HepG2 (cell line): ENCODE measurements around the gene GMEB1. TPM values are rescaled to one million over a fixed set of nuclear protein-coding genes. Genes with fewer than 3 reads are reported as not detected.

ENCODE experiments used
- ATAC-seq: fragments of 200-7000 bp; cut with Tn5 transposase; 3 replicates; pipeline ENCODE4 v1.9.1; 2020; ENCODE audit warnings: mild to moderate bottlenecking, moderate library complexity
- BruUV-seq: library from RNA; stranded (reverse); fragments of 400-500 nt; replicated peaks from 2 replicates; lab custom pipeline; 2021; lab: Mats Ljungman, UMichigan
- CTCF ChIA-PET: fragments of 300-600 bp; formaldehyde crosslinking; extraction: SDS; loops from one replicate; lab custom pipeline; 2021; ENCODE audit warnings: low total read pairs, inconsistent platforms, low intra/inter-chr PET ratio; lab: Yijun Ruan, JAX
- POLR2A ChIA-PET: fragments of 350-600 bp; sonication (Branson Sonifier 250); formaldehyde crosslinking; loops from one replicate; lab custom pipeline; 2020; ENCODE audit warnings: antibody characterized with exemption, inconsistent platforms; lab: Yijun Ruan, JAX
- DNase-seq: peaks from one replicate; pipeline ENCODE4 v3.0.0-alpha.2; 2015; ENCODE audit warnings: low spot score
- FAIRE-seq: peaks from 3 replicates; lab custom pipeline; 2011; peaks lifted over from hg19 to GRCh38; lab: Jason Lieb, UNC
- H2AFZ ChIP-seq: one replicate; pipeline ENCODE4 v1.6.1; 2011; ENCODE audit warnings: low read length, inconsistent platforms
- H3K27ac ChIP-seq: fragments of 300-600 bp; 3 replicates; pipeline ENCODE4 v1.8.0; 2011; ENCODE audit warnings: mixed run types, mild to moderate bottlenecking, mixed read lengths, low read length, inconsistent platforms; ENCODE audit not compliant: insufficient read depth; ENCODE audit errors: extremely low read length
- H3K27me3 ChIP-seq, 2 experiments: fragments of 200-600 bp in 1 of 2; 2 replicates in 1 of 2; 3 replicates in 1 of 2; pipeline versions ENCODE4 v1.6.0 to v1.8.0; 2011; ENCODE audit warnings: low read length in 2 of 2, mild to moderate bottlenecking in 2 of 2, moderate library complexity in 2 of 2, inconsistent platforms in 1 of 2; ENCODE audit not compliant: insufficient read depth in 2 of 2, control insufficient read depth in 1 of 2
- H3K36me3 ChIP-seq, 2 experiments: fragments of 200-600 bp in 1 of 2; replicated peaks in 1 of 2; 2 replicates in 1 of 2; 3 replicates in 1 of 2; pipeline versions ENCODE4 v1.5.1 to v1.8.0; 2011; ENCODE audit warnings: low read length in 2 of 2, inconsistent platforms in 1 of 2; ENCODE audit not compliant: insufficient read depth in 2 of 2, control insufficient read depth in 1 of 2
- H3K4me1 ChIP-seq: 2 replicates; pipeline ENCODE4 v1.5.1; 2012; ENCODE audit warnings: low read length, inconsistent platforms; ENCODE audit not compliant: insufficient read depth
- H3K4me2 ChIP-seq: 2 replicates; pipeline ENCODE4 v1.6.0; 2011; ENCODE audit warnings: low read depth, low read length, inconsistent platforms
- H3K4me3 ChIP-seq, 3 experiments: fragments of 200-600 bp in 1 of 3; sonication (generic), shearing (Covaris generic) in 1 of 3; replicated peaks in 1 of 3; 2 replicates each; pipeline ENCODE4 v1.5.1; 2011 to 2016; ENCODE audit warnings: low read length in 3 of 3, inconsistent platforms in 2 of 3, low read depth in 2 of 3, mild to moderate bottlenecking in 2 of 3, control low read depth in 1 of 3, mixed read lengths in 1 of 3; ENCODE audit not compliant: insufficient read depth in 1 of 3
- H3K79me2 ChIP-seq: one replicate; pipeline ENCODE4 v1.6.1; 2011; ENCODE audit warnings: low read length, inconsistent platforms; ENCODE audit not compliant: insufficient read depth
- H3K9ac ChIP-seq: 2 replicates; pipeline ENCODE4 v1.6.0; 2011; ENCODE audit warnings: mild to moderate bottlenecking, low read depth, low read length, inconsistent platforms; ENCODE audit not compliant: insufficient read depth
- H3K9me3 ChIP-seq: 2 replicates; pipeline ENCODE4 v1.5.1; 2012; ENCODE audit warnings: mild to moderate bottlenecking, low read length
- H4K20me1 ChIP-seq: 2 replicates; pipeline ENCODE4 v1.6.0; 2011; ENCODE audit warnings: inconsistent platforms, mild to moderate bottlenecking, low read length, moderate library complexity; ENCODE audit not compliant: insufficient read depth
- AGO2 ChIP-seq: fragments of 200-400 bp; formaldehyde crosslinking; optimal IDR thresholded peaks from 2 replicates; pipeline ENCODE3; 2017; ENCODE audit warnings: mild to moderate bottlenecking, low read depth, low read length, moderate library complexity
- BATF2 ChIP-seq: sonication (generic); formaldehyde crosslinking; IDR thresholded peaks from 2 replicates; pipeline ENCODE4 v1.8.0; 2022; ENCODE audit warnings: mild to moderate bottlenecking, missing genetic modification reagents, moderate library complexity
- FOXK1 ChIP-seq: sonication (generic); formaldehyde crosslinking; IDR thresholded peaks from 2 replicates; pipeline ENCODE4 v1.4.0; 2020; ENCODE audit warnings: low read depth, missing genetic modification reagents, borderline replicate concordance
- MEIS2 ChIP-seq: sonication (generic); formaldehyde crosslinking; IDR thresholded peaks from 2 replicates; pipeline ENCODE4 v1.9.0; 2021; ENCODE audit warnings: mild to moderate bottlenecking, missing genetic modification reagents
- MYNN ChIP-seq: sonication (generic); formaldehyde crosslinking; IDR thresholded peaks from 2 replicates; pipeline ENCODE4 v1.4.0; 2020; ENCODE audit warnings: mild to moderate bottlenecking, low read depth, missing genetic modification reagents
- NFE2 ChIP-seq: sonication (generic); formaldehyde crosslinking; IDR thresholded peaks from 2 replicates; pipeline ENCODE4 v1.4.0; 2020; ENCODE audit warnings: missing genetic modification reagents
- PBX2 ChIP-seq: IDR thresholded peaks from 2 replicates; pipeline ENCODE4 v1.6.1; 2016; ENCODE audit warnings: control low read depth
- SATB2 ChIP-seq: sonication (generic); formaldehyde crosslinking; IDR thresholded peaks from 2 replicates; pipeline ENCODE4 v1.5.0; 2020; ENCODE audit warnings: missing genetic modification reagents
- SIX4 ChIP-seq: sonication (generic); formaldehyde crosslinking; IDR thresholded peaks from 2 replicates; pipeline ENCODE4 v1.4.0; 2020; ENCODE audit warnings: missing genetic modification reagents
- SP1 ChIP-seq, 2 experiments: fragments of 450-650 bp in 1 of 2; sonication (generic) in 1 of 2; formaldehyde crosslinking in 1 of 2; IDR thresholded peaks; 2 replicates each; pipeline versions ENCODE4 v1.4.0 to v1.6.1; 2016 to 2020; ENCODE audit warnings: missing genetic modification reagents in 1 of 2
- ZC3H4 ChIP-seq: sonication (generic); formaldehyde crosslinking; IDR thresholded peaks from 2 replicates; pipeline ENCODE4 v1.4.0; 2020; ENCODE audit warnings: missing genetic modification reagents, borderline replicate concordance
- ZNF430 ChIP-seq: sonication (generic); formaldehyde crosslinking; IDR thresholded peaks from 2 replicates; pipeline ENCODE4 v1.9.0; 2021; ENCODE audit warnings: mild to moderate bottlenecking, missing genetic modification reagents
- ZNF510 ChIP-seq: sonication (generic); formaldehyde crosslinking; IDR thresholded peaks from 2 replicates; pipeline ENCODE4 v1.4.0; 2020; ENCODE audit warnings: low read depth, mild to moderate bottlenecking, missing genetic modification reagents
- ZNF576 ChIP-seq: sonication (generic); formaldehyde crosslinking; IDR thresholded peaks from 2 replicates; pipeline ENCODE4 v1.4.0; 2020; ENCODE audit warnings: mild to moderate bottlenecking, missing genetic modification reagents
- ZNF703 ChIP-seq: sonication (generic); formaldehyde crosslinking; IDR thresholded peaks from 2 replicates; pipeline ENCODE4 v1.5.1; 2020; ENCODE audit warnings: missing genetic modification reagents, mild to moderate bottlenecking, moderate library complexity, borderline replicate concordance
- ZNF773 ChIP-seq: sonication (generic); formaldehyde crosslinking; IDR thresholded peaks from 2 replicates; pipeline ENCODE4 v1.4.0; 2020; ENCODE audit warnings: missing genetic modification reagents, borderline replicate concordance
- ZNF878 ChIP-seq: sonication (generic); formaldehyde crosslinking; IDR thresholded peaks from 2 replicates; pipeline ENCODE4 v1.8.1; 2023; ENCODE audit warnings: mild to moderate bottlenecking, missing genetic modification reagents, moderate library complexity
- WGBS: methylation state at CpG from one replicate; pipeline ENCODE4 v1.1.6; 2017; ENCODE audit warnings: low lambda C conversion rate; 5-methylcytosine and 5-hydroxymethylcytosine counted together
- in situ Hi-C: cut with HindIII; loops from 2 replicates; pipeline ENCODE4 v1.10.0; 2017; ENCODE audit warnings: low pct_unique_long_range_greater_than_20kb; ENCODE audit not compliant: extremely low pct_ligation_motif_present
- intact Hi-C: fragments of 100-400 bp; cut with micrococcal nuclease; formaldehyde crosslinking; loops from one replicate; pipeline ENCODE4 v1.10.0; 2022; ENCODE audit not compliant: unreplicated experiment
- polyA plus RNA-seq, 8 experiments: library from polyadenylated mRNA; depleted of rRNA in 3 of 8; stranded (reverse) in 7 of 8; unstranded in 1 of 8; fragments of >200 nt; fragmentation: Illumina TruSeq in 4 of 8; extraction: Trizol in 4 of 8; gene quantifications; 2 replicates each; pipeline versions ENCODE4 v1.2.1 to v1.2.3, GENCODE V29; 2011 to 2016; ENCODE audit warnings: low read depth in 4 of 8, missing spikeins in 1 of 8, mixed read lengths in 1 of 8; ENCODE audit not compliant: insufficient read depth in 1 of 8
- total RNA-seq, 5 experiments: library from RNA; depleted of rRNA; stranded (reverse); fragments of >200 nt; fragmentation: Illumina TruSeq; extraction: Trizol; gene quantifications; 2 replicates each; pipeline ENCODE4 v1.2.3, GENCODE V29; 2016; ENCODE audit warnings: low read depth in 1 of 5

The GMEB1 gene
- total and polyA plus RNA-seq, 2 of the 13 experiments (the other 11 are each of a cell fraction or from before 2014, with no cell fraction given), result 3.0 to 6.0 TPM

- intact Hi-C loops, result loop anchor here (5.0 to 10.0 kb wide), 3 partner anchors 115 to 543 kb away; partner anchors contain the start of gene SRSF4
- Histone ChIP-seq H2AFZ (peak overlapping the region; percentile 81), H3K4me3 (peak overlapping the region; percentile 90 to 99 (median 91))
- TF ChIP-seq SP1 (IDR thresholded peaks at IDR 0.05) (no peak), SP1 (CRISPR knock-in tag; IDR thresholded peaks at IDR 0.05) (no peak), SIX4 (no peak), AGO2 (no peak), ZC3H4 (CRISPR knock-in tag) (no peak), ZNF773 (CRISPR knock-in tag) (peak; percentile 12; the same call in 1 of the 2 replicates), ZNF703 (CRISPR knock-in tag) (no peak), ZNF430 (CRISPR knock-in tag) (no peak), MYNN (CRISPR knock-in tag) (peak; percentile 38; the same call in 1 of the 2 replicates), FOXK1 (CRISPR knock-in tag) (no peak), NFE2 (no peak), ZNF878 (0 out of 2 replicates have a peak, but pooled peaks have one; percentile 1), PBX2 (CRISPR knock-in tag) (no peak), BATF2 (no peak), MEIS2 (CRISPR knock-in tag) (no peak), SATB2 (no peak), ZNF510 (CRISPR knock-in tag) (no peak), ZNF576 (no peak)
- TF ChIP-seq, all 625 proteins: peak for 3
- in situ Hi-C loops, result loop anchor here (5.0 kb wide), 1 partner anchor 230 kb away; no protein-coding TSS in a partner anchor
- BruUV-seq, result TSS peak; percentile 76
- under 1% methylated on average over 26 of the region's 26 CpGs for WGBS
- Histone ChIP-seq H3K9ac (peak overlapping the region; percentile 97), H4K20me1 (no peaks in the 10 kb centered on the region), H3K4me2 (peak overlapping the region; percentile 71), H3K9me3 (no peaks in the 10 kb centered on the region), H3K27me3 (no peaks in the 10 kb centered on the region; a peak in 1 of 5 replicates), H3K36me3 (no peaks in the 10 kb centered on the region), H3K4me1 (peaks cover 48% of the 10 kb centered on the region), H3K79me2 (peaks cover 13% of the 10 kb centered on the region), H3K27ac (peak overlapping the region; percentile 87)
- ChIA-PET POLR2A (interaction anchor here (0.5 to 3.1 kb wide), 14 partner anchors 8 to 407 kb away, joined by 3 to 49 read pairs (median 4); partner anchors contain the start of genes GMEB1, PHACTR4, TRNAU1AP and YTHDF2), CTCF (no interaction called here)
- ATAC-seq, result peak; percentile 37
- DNase-seq, result no peak
- FAIRE-seq, result no peak
These were observed 26.3 kb upstream of the GMEB1 start for GRCh38 chr1:28642056-28642846.
